Activated CD4-positive, alpha-beta T cell treated with anti-CD3 and anti-CD28 coated beads, Interleukin-2, amount 50 U/mL, for 16 hours (primary cell): ENCODE results near the gene SPIRE1.
A peak's percentile ranks its signal among the peaks of the same experiment; 100 is the strongest.
"Not testable (repeated sequence)": the region's sequence is repeated elsewhere in the genome, so short reads cannot be mapped to it uniquely, and the experiment has no call there.

Experiments
- DNase-seq: peaks from one replicate; pipeline ENCODE4 v3.0.0-alpha.2; 2020

SPIRE1 gene

GRCh38 chr18:12645254-12645653 is 12.7 kb downstream of the SPIRE1 start:
- no peak for DNase-seq

GRCh38 chr18:12643756-12644155 is 14.2 kb downstream of the SPIRE1 start:
- not testable (repeated sequence) for DNase-seq

DNA sequence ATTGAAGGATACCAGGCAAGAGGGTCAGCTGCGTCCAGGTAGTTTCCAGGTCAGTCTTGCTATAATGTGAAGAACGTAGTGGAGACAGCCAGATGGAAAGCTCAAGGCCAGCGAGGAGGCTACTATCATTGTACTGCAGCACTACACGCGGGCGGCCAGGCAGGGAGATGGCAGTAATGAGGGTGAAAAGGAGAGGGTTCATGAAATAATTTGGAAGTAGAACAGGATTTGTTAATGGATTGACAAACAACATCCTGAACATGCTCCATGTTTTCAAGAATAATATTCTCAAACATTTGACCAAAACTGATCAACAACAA is 17.1 kb downstream of the SPIRE1 start:
- DNase-seq = no peak

GRCh38 chr18:12639990-12640880 is 17.7 kb downstream of the SPIRE1 start:
- DNase-seq = no peak

DNA sequence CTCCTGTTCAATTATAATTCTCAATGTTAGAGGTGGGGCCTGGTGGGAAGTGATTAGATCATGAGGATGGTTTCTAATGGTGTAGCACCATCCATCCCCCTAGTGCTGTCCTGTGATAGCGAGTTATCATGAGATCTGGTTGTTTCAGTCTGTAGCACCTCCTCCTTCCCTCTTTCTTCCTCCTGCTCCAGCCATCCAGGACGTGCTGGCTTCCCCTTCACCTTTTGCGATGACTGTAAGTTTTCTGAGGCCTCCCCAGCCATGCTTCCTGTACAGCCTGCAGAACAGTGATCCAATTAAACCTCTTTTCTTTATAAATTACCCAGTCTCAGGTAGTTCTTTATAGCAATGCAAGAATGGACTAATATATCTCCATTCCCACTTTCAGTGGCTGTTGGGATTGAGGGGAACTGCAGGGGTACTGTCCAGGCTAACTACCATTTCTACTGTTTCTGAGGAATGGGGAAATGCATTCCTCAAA is 19.2 kb downstream of the SPIRE1 start:
- no peak for DNase-seq

DNA sequence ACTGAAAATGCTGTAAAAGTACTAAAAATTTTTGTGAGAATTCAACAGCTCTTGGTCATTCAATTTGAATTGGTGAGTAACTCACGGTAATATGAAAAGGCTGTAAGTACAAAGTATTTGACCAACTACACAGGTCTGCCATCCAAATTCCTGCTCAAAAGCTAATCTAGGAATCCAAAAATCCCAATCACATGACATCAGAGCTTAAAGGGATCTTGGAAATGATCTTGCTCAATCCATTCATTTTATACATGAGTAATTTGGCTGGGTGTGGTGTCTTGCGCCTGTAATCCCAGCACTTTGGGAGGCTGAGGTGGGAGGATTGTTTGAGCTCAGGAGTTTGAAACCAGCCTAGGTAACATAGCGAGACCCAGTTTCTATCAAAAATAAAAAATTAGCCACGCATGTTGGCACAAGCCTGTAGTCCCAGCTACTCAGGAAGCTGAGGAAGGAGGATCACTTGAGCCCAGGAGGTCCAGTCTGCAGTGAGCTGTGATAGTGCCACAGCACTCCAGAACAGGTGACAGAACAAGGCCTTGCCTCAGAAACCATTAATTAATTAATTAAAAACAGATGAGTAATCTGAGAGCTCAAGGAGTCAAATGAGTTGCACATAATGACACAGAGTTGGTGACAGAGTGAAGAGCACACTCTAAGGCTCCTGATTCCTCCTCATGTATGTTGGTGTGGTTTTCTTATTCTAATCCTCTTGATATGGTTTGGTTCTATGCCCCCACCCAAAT is 19.8 kb downstream of the SPIRE1 start:
- DNase-seq = no peak

DNA sequence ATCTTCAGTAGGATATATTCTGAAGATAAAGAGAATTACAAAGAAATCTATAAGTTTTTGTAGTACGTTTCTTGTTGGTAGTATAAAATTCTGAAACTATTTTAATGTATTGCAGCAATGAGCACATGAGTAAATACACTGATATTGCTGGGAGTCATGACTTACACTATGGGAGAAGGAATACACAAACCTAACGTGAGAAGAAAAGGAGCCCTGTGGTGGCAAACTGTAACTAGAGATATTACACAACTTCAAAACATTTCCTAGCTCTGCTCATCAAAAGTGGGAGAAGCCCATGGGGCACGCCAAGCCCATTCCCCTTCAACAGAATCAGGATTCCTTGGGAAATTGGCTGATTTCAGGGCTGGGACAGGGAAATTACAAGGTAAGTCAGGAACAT is 20.5 kb downstream of the SPIRE1 start:
- DNase-seq = no peak

GRCh38 chr18:12631831-12632477 is 26.0 kb downstream of the SPIRE1 start:
- no peak for DNase-seq

DNA sequence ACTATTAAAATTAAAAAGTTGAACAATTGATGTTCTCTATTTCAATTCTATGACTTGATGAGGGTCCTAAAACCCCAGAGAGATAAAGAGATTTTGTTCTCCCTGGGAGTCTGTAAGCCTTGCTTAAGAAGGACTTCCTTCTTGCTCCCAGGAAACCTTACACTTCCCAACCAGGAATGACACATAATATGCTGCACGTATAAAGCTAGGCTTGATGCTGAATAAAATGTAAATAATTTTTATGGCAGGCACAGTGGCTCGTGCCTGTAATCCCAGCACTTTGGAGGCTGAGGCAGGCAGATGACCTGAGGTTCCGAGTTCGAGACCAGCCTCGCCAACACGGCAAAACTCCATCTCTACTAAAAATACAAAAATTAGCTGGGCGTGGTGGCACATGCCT is 27.8 kb downstream of the SPIRE1 start:
- no peak for DNase-seq

DNA sequence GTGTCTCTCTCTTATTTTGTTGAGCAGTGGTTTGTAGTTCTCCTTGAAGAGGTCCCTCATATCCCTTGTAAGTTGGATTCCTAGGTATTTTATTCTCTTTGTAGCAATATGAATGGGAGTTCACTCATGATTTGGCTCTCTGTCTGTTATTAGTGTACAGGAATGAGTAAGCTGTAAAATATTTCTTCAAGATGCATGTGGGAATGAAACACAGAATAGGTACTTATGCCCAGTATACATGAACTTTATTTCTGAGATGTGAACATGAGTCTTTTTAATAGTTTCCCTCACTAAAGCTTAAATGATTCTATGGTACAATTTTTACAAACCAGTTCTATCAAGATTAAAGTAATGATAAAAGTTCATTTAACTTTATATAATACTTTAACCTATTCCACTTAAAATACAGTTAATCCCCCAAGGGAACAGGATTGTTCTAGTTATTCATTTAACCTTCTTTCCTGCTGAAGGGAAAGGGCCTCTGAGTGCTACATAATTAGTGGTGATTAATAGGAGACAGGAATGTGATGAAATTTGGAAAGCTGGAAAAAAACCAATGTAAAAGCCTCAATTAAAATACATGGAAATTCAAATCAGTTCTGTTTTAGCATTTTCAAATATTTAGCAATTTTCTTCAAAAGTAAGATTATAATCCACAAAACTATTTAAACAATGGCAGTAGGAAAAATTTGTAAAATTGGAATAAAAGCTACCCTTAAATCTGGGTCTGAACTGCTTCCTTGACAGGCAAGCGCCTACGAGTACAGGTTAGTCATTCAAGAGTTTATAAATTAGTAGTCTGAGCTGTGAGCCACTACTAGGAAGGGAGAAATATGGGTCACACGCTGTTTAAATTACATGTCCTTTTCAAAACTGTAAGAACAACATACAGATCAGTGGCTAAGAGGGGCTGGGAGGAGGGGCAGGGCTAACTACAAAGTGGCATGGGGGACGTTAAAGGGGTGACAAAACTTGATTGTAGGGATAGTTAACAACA is 28.9 kb downstream of the SPIRE1 start:
- DNase-seq = peak; percentile 40

DNA sequence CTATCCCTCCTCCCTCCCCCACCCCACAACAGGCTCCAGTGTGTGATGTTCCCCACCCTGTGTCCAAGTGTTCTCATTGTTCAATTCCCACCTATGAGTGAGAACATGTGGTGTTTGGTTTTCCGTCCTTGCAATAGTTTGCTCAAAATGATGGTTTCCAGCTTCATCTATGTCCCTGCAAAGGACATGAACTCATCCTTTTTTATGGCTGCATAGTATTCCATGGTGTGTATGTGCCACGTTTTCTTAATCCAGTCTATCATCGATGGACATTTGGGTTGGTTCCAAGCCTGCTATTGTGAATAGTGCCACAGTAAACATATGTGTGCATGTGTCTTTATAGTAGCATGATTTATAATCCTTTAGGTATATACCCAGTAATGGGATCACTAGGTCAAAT is 30.7 kb downstream of the SPIRE1 start:
- DNase-seq = not testable (repeated sequence)

DNA sequence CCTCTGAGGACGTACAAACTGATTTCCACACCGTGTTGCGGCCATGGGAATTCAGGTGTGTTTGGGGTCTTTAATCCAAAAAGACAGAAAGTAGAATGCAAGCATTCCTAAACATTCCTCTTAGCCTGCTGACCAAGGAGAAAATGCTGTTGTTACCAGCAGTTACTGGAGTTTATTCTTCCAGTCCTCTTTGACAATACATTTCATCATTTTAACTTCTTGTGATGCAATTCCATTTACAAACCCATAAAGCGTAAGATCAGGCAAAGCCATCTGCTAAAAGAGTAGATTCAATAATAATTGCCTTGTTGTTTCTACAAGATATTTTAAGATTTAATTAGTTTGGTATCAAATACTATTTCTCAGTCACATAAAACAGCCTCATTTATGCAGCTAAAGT is 32.7 kb downstream of the SPIRE1 start:
- DNase-seq = no peak

DNA sequence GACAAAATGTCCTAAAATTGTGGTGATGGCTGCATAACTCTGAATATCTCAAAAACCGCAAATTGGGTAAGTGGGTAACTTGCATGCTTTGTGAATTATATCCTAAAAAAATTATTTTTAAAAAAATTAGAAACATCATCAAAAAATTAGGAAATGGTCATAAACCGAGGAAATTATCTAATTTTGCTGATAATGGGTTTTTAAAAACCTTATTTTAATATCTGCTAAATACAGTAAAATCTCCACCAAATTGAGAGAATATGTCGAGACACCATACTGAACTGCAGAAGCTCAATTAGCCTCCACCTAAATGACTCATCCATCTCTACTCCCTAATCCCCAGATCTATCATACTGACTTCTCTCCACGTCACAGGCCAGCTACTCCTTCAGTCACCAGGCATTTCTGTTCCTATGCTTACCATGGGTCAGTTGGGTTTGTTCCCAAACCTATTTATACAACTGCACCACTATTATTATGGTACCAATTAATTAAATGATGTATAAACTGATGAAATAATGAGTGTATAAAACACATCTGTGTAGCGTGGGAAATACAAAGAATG is 36.1 kb downstream of the SPIRE1 start:
- DNase-seq = no peak

GRCh38 chr18:12615748-12616147 is 42.2 kb downstream of the SPIRE1 start:
- no peak for DNase-seq

GRCh38 chr18:12608301-12608700 is 49.6 kb downstream of the SPIRE1 start:
- DNase-seq = no peak

- DNase-seq = no peak
Measured at GRCh38 chr18:12606592-12607315, 51.2 kb downstream of the SPIRE1 start.

- DNase-seq = no peak
Measured at GRCh38 chr18:12604445-12605007, 53.4 kb downstream of the SPIRE1 start.

GRCh38 chr18:12599966-12600365 is 57.9 kb downstream of the SPIRE1 start:
- no peak for DNase-seq

DNA sequence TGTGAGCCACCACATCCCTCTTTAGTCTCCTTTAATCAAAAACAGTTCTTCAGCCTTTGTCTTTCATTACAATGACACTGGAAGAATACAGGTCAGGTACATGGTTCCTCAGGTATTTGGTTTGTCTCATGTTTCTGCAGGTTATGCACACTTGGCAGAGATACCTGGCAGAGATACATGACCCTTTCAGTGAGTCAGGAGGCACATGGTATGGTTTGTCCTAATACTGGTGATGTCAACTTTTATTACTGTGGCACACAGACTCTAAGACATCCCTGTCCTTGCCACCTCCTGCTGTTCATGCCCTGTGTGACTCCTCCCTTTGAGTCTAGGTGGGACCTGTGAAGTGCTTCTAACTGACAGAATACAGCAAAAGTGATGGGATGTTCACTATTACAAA is 58.4 kb downstream of the SPIRE1 start:
- DNase-seq = no peak

GRCh38 chr18:12598181-12598930 is 59.6 kb downstream of the SPIRE1 start:
- DNase-seq = no peak
